Measurements from ENCODE around the gene SDK2.

- TF ChIP-seq BCL3 (IDR thresholded peaks at IDR 0.05), result no peak
- TF ChIP-seq PBX3 (IDR thresholded peaks at IDR 0.05), result no peak
- TF ChIP-seq MAZ (IDR thresholded peaks at IDR 0.05; ENCODE audit: borderline replicate concordance, low read depth, low read length), result no peak
- no peak for TF ChIP-seq MYC (IDR thresholded peaks at IDR 0.05; ENCODE audit: borderline replicate concordance, low read length)
- no peak for TF ChIP-seq RARB (CRISPR knock-in tag; IDR thresholded peaks at IDR 0.05)
- no peak for TF ChIP-seq REST (IDR thresholded peaks at IDR 0.05)
- TF ChIP-seq CTCF (IDR thresholded peaks at IDR 0.05), result no peak
- TF ChIP-seq EP300 (IDR thresholded peaks at IDR 0.05), result no peak
Measured at GRCh38 chr17:73679476-73679875, 35.2 kb upstream of the SDK2 start.

Data from A549 (cell line).